Left lobe of liver (tissue), 2 donors: ENCODE results near the gene SV2C. TPM values are rescaled to one million over a fixed set of nuclear protein-coding genes. Genes with fewer than 3 reads are reported as not detected.

Experiments used
- ATAC-seq: fragments of 200-7000 bp; cut with Tn5 transposase; one replicate; pipeline ENCODE4 v1.9.1; 2020; ENCODE audit warnings: mild to moderate bottlenecking, moderate library complexity
- DNase-seq: peaks from one replicate; pipeline ENCODE4 v3.0.0-alpha.2; 2020; ENCODE audit warnings: low spot score
- total RNA-seq: library from RNA; stranded (reverse); gene quantifications from one replicate; pipeline ENCODE4 v1.2.1, GENCODE V29; 2021
- donor health status: DM: no; HTN: no; CAD: no; lungs with moderate emphysema.
- donor health status: DM: no; HTN: yes; CAD: no.

SV2C gene
- total RNA-seq, 1 donor from 2014 or later = not detected

- DNase-seq = no peak
- no peak for ATAC-seq
Observed at GRCh38 chr5:76091351-76091750, 8.2 kb downstream of the SV2C start.

GRCh38 chr5:76099286-76099702 is 16.1 kb downstream of the SV2C start:
- ATAC-seq = no peak

GRCh38 chr5:76099756-76100155 is 16.6 kb downstream of the SV2C start:
- ATAC-seq (no peak), DNase-seq (no peak)

More at GRCh38 chr5:76099286-76099702, 16.1 kb downstream of the SV2C start:
- DNase-seq = no peak

DNA sequence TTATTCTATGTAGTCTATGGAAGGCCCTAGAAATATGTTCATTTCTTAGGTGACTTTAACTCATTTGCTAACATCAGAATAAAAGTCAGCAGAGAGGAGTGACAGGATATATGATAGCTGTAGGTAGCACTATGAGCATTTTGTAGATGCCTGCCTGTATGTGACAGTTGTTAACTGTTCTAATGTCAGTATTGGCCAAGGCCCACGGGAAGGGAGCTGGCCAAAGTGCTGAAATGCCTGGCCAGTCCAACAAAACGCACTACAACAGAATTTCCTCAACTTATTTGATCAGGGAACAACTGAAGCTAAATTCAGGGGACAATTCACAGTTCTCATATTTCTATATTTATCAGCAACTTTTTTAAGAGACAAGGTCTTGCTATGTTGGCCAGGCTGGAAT is 20.8 kb downstream of the SV2C start:
- no peak for DNase-seq
- peak; percentile 81 for ATAC-seq

DNA sequence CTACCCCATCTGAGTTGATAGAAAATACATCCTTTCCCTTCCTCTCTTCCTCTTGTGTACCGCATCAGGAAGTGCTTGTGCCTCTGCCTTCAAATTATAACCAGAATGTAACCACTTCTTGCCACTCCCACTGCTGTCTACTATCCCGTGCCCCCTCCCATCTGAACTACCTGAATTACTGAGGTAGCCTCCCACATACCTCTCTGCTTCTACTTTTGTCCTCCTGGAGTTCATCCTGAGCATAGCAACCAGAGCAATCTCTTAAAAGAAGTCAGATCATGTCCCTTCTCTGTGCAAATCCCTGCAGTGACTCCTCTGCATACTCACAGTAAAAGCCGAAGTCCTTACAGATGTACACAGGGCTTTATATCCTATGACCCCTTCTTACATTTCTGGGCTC is 23.0 kb downstream of the SV2C start:
- no peak for DNase-seq
- ATAC-seq = no peak

DNA sequence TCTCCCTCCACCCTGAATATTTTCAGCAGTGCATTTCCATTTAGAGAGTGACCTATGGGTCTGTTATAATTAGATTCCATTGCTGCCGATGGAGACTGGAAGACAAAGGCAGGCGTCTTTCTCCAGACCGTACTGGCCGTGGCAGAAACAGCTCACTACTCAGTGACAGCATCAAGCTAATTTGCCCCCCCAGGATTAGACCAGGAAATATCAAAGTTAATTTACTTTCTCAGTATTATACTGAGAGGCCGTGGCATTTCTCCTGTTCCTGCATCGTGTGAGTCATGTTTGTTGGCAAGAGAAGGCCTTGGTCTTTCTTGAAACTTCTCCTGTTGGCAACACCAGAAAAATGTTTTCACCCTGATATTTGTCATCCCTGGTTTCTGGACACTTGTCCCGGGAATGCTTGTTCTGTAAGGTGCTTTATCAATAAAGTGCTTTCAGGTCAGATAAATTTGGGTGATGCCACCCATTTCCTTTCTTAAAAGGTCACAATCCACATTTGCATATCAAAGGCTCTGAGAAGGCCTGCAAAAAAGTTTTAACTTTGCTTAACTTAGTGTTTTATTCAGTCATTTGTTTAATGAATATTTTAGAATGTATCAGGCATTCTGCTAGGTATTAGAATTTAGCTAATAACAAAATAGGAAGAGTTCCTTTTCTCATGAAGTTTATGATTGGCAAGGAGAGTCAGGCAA is 28.4 kb downstream of the SV2C start:
- no peak for ATAC-seq

DNA sequence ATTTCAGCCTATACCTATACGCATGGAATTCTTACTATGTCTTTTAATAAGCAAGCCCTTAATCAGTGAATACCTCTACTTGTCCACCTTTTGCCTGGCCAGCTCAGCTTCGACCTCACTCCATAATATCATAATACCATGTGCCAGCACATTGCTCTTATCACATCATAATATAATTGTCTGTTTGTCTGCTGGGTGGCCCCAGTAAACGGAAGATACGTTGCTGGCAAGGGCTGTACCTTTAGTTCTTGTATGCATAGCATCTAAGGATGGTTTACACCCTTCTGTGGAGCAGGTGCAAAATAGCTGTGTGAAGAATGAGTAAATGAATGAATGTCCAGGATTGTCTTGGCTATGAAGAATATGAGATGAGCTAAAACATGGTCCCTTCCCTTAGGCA is 29.9 kb downstream of the SV2C start:
- no peak for ATAC-seq
- no peak for DNase-seq

More for the DNA sequence above, 28.4 kb downstream of the SV2C start:
- DNase-seq = no peak

DNA sequence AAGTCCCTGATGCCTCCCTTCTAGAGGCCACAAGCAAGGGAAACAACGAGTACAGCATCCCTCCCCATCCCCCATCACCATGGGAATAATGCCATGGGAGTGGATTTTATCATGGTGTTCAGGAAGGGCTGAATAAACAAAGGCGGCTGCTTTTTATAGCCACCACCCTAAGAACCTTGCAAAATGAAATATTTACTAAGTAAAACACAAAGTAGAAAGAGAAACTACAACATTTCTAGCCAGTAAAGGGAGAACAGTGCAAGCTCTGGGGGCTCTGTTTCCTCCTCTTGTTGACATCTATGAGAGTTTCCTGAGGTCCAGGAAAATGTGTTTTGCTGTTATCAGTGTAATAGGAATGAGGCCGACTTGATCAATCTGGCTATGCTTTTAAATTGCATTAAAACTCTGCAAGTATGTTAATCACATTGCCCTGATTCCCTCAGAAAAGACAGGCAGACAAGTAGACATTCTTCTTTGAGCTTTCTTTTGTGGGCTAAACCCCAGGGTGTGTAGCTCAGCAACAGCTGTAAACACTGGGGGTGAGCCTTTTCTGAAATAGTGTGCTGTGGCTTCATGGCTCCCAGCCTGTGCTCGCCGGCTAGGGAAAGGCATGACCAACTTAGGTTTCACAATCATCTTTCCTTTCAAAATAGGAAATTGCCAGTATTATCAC is 31.1 kb downstream of the SV2C start:
- DNase-seq (no peak), ATAC-seq (no peak)

DNA sequence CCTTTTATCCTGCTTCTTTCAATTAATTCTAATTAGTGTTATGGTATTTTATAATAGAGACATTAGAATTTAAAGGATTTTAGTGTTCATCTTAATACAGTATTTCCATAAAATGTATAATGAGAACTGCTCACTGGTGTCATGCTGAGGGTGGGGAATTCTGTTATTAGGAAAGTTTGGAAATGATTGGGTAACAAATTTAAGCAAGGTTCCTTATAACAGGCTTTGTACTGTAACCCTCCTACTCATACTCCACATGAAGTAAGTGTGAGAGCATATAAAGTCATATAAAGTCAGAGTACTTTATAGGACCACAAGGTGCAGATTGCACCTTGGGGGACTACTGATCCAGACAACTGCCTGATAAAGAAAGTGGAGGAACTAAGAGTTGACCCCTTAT is 42.2 kb downstream of the SV2C start:
- no peak for ATAC-seq
- no peak for DNase-seq

DNA sequence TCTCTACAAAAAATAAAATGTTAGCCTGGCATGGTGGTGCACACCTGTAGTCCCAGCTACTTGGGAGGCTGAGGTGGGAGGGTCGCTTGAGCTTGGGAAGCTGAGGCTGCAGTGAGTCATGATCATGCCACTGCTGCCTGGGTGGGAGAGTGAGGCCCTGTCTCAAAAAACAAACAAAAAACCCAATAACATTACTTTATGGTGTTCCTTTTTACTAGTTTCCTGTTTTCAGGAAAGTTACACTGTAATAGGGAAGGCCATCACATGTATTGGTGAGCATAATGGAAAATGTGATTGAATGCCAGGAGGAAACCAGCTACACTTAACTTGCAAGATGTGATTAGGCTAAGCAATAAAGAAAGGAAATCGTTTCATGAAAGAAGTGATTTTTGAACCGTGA is 42.7 kb downstream of the SV2C start:
- ATAC-seq (no peak), DNase-seq (no peak)

DNA sequence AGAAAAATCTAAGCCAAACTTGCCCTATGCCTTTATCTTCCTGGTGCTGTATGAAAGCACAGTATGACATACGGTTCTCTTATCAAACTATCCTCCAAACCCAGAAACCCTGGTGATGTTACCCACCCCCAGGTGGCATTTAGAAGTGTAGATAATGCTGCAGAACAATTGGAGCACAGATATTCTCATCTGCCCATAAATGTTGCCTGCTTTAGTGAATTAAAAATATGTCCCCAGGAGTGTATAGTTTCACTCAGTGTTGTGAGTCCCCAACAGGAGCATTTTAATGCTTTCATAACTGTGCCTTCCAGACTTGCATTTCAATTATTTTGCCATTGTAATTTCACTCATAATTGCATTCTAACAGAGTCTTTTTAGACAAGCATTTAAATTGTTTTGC is 50.8 kb downstream of the SV2C start:
- no peak for DNase-seq
- ATAC-seq = no peak

DNA sequence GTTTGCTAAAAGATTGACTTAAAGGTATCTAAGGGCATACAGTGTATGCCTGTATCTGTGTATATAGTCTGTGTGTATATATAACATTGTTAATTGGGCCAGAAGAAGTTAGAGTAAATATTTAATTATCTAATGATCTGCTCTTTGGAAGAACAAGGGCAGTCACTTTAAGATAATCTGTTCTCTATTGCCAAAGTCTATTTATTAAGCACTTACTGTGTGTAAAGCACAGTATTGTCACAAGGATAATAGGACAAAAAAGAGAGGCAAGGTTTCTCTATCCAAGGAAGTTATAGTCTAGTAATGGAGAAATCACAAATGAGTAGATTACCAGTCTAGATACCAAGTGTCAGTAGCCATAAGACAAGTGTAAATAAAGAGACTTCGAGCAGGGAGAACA is 51.5 kb downstream of the SV2C start:
- no peak for DNase-seq
- ATAC-seq = no peak

DNA sequence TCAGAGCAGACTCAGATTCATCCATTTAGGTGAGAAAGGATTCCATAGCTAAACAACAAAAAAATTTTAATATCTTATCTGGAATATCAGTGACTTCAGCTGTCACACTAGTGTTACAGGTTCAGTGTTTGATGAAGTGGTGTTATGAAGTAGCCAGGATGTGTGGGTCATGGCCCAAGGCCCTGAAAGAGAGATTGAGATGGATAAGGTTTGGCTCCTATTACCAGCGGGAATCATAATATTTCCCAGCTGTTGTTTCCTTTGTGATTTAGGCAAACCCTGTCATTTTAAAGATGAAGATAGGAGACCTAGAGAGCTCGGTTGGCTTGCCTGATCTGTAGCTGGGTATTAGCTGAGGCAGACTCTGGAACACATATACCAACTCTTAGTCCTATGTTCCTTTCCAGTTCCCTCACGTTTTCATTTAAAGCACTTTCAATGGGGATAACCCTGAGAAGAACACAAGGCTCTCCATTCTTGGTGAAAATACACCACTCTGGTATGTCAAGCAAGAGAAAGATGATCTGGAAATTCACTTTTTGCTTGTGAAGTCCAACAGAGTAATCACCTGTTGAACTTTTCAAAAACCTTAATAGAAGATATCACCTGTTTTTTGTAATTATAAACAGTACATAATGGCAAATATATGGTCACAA is 54.8 kb downstream of the SV2C start:
- ATAC-seq = no peak
- no peak for DNase-seq

DNA sequence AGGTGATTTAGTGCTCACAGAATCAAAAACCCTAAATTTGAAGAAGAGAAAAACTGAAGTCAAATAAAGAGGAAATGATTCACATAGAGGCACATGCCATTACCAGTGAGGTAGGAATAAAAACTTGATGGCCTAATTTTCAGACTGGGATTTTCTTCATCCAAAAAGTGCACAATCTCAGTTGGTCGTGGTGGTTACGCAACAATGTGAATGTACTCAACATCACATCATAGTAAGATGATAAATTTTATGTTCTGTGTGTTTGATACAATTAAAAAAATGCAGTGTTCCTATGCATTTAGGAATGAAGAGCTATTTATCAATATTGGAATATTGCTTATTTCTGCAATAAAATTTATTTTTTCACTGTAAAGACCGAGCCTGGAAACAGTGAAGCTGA is 60.7 kb downstream of the SV2C start:
- ATAC-seq (no peak), DNase-seq (no peak)

GRCh38 chr5:76144513-76145274 is 61.5 kb downstream of the SV2C start:
- ATAC-seq (no peak), DNase-seq (no peak)

GRCh38 chr5:76145945-76146344 is 62.8 kb downstream of the SV2C start:
- ATAC-seq = peak; percentile 33
- DNase-seq = no peak

DNA sequence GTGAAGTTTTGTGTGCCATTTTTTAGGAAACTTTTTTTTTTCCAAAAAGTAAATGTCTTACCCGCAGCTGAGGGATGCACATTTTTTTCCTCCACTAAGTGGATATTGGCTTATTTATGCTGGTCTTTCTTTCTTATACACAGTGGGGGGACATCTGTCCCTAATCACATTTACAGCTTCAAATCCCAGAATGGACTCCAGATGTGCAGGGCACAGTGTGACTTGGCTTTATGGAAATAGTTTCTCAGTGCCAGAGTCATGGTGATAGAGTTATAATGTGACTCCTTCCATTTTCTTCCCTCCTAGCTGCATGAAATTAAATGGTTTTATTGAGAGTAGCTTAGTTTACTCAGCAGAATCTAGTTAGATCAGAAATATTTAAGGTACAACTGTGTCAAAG is 66.5 kb downstream of the SV2C start:
- no peak for ATAC-seq
- no peak for DNase-seq

DNA sequence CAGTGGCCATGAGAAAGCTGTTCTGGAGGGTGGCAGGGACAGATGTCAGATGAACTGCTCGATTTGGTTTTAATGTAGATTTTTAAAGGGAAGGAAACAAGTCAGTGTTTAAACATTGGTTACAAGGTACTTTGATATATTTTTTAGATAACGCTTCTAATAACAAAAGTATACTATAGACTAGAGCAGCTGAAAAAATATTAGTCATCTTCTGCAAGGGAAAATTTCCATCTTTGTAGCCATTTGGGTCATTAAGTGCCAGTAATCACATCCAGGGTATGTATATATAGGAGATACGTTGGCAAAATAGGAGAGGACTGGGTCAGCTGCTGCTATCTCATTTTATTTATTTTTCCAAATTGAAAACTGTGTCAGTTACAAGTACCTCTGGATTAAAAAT is 69.0 kb downstream of the SV2C start:
- DNase-seq = no peak
- no peak for ATAC-seq

GRCh38 chr5:76152700-76153099 is 69.5 kb downstream of the SV2C start:
- DNase-seq = no peak

GRCh38 chr5:76153271-76153670 is 70.1 kb downstream of the SV2C start:
- DNase-seq = no peak
- ATAC-seq = no peak

More at GRCh38 chr5:76152700-76153099, 69.5 kb downstream of the SV2C start:
- ATAC-seq = no peak

- DNase-seq = no peak
- ATAC-seq = no peak
Observed at GRCh38 chr5:76154009-76154690, 71.0 kb downstream of the SV2C start.
